ENCODE measurements around the gene TMEM88. TPM values are rescaled to one million over a fixed set of nuclear protein-coding genes. Genes with fewer than 3 reads are reported as not detected.

Gene TMEM88
- total and polyA plus RNA-seq, 2 of the 8 experiments (the other 6 are each of a cell fraction or from before 2014, with no cell fraction given), result 0.69 to 8.8 TPM

DNA sequence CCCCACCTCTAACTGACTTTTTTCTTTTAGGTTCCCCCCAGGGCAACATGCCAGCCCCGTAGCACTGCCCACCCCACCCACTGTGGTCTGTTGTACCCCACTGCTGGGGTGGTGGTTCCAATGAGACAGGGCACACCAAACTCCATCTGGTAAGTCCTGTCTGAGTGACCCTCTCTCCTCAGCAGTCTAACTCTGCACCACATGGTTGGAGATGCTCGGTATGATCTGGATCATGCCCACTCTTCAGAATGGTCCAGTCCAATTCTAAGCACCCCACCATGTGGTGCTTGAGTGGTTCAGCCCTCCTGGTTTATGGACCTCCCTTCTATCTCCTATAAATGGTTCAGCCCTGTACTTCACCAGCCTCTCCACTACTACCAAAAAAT lies 15.0 kb upstream of the TMEM88 start:
- TF ChIP-seq JUND (IDR thresholded peaks at IDR 0.05; ENCODE audit: low read length) (peak; percentile 37; the same call in 1 of the 2 replicates), EP300 (IDR thresholded peaks at IDR 0.05; ENCODE audit: borderline replicate concordance in 1 of 2, low read depth in 2 of 2, low read length in 2 of 2) (0 out of 3 replicates have a peak, but pooled peaks of 1 of the 2 experiments have one; percentile 46), RBBP5 (IDR thresholded peaks at IDR 0.05; ENCODE audit: borderline replicate concordance, low read depth, low read length) (no peak), ASH2L (IDR thresholded peaks at IDR 0.05; ENCODE audit: low read length) (no peak)
- Histone ChIP-seq H3K18ac (ENCODE audit: extremely low read depth, low read length) (no peak overlapping the region), H3K27ac (ENCODE audit: low read depth, low read length) (no peak overlapping the region), H3K36me3 (ENCODE audit: control insufficient read depth in 2 of 4, insufficient read depth in 4 of 4, low read length in 3 of 4) (no peaks in the 10 kb centered on the region), H3K9me3 (ENCODE audit: insufficient read depth in 2 of 2, low read depth in 1 of 2, low read length in 1 of 2) (no peaks in the 10 kb centered on the region), H3K4me2 (ENCODE audit: insufficient read depth in 1 of 2, low read depth in 2 of 2, low read length in 2 of 2) (no peak overlapping the region; a peak in 1 of 4 replicates), H2AK5ac (ENCODE audit: low read depth, low read length) (no peak overlapping the region), H3K23me2 (ENCODE audit: low read depth, low read length) (peaks cover 48% of the 10 kb centered on the region), H3K23ac (ENCODE audit: insufficient read length) (no peak overlapping the region), H3K4ac (replicated peaks; ENCODE audit: insufficient read length, low read depth, low read length) (no peak overlapping the region), H3K14ac (ENCODE audit: insufficient read length) (no peak overlapping the region), H3K79me2 (ENCODE audit: control insufficient read depth in 1 of 2, insufficient read depth in 2 of 2, low read length in 2 of 2) (no peaks in the 10 kb centered on the region), H2BK15ac (ENCODE audit: low read length) (no peak overlapping the region), H3K56ac (replicated peaks; ENCODE audit: insufficient read length, low read depth, low read length) (no peak overlapping the region), H4K5ac (ENCODE audit: insufficient read length, low read depth, low read length) (no peak overlapping the region), H2BK5ac (ENCODE audit: low read depth, low read length) (no peak overlapping the region), H2BK20ac (ENCODE audit: low read length) (no peak overlapping the region), H2BK120ac (replicated peaks; ENCODE audit: low read depth, low read length) (no peak overlapping the region), H4K20me1 (replicated peaks in 1 of 2; ENCODE audit: control insufficient read depth in 1 of 2, insufficient read depth in 2 of 2, low read length in 2 of 2) (peaks cover 4 to 34% of the 10 kb centered on the region in 2 experiments), H3K9ac (replicated peaks in 1 of 4; ENCODE audit: extremely low read depth in 1 of 4, low read depth in 3 of 4, low read length in 3 of 4) (no peak overlapping the region), H2AFZ (ENCODE audit: low read length) (no peak overlapping the region), H3K27me3 (replicated peaks in 1 of 4; ENCODE audit: control insufficient read depth in 3 of 4, extremely low read depth in 1 of 4, insufficient read depth in 3 of 4, low read length in 3 of 4) (peaks cover 18 to 48% (median 41%) of the 10 kb centered on the region in 4 experiments), H3K4me1 (replicated peaks in 1 of 4; ENCODE audit: control insufficient read depth in 3 of 4, insufficient read depth in 4 of 4, low read length in 3 of 4) (peaks cover 10 to 32% (median 20%) of the 10 kb centered on the region in 4 experiments), H2BK12ac (ENCODE audit: low read depth, low read length) (no peak overlapping the region; the same call in 1 of the 2 replicates), H4K8ac (ENCODE audit: extremely low read depth, insufficient read depth, low read length) (no peak overlapping the region), H3K4me3 (ENCODE audit: extremely low read depth in 1 of 4, insufficient read depth in 2 of 4, low read depth in 3 of 4, low read length in 4 of 4) (no peak overlapping the region), H3K79me1 (ENCODE audit: low read depth, low read length) (no peaks in the 10 kb centered on the region), H4K91ac (replicated peaks; ENCODE audit: insufficient read length, low read length) (no peak overlapping the region)
- ChIA-PET POLR2A (ENCODE audit: partially characterized antibody) (interaction anchor here (0.8 to 5.2 kb wide), 2 partner anchors 10 to 16 kb away, joined by 3 to 34 read pairs; partner anchors contain the start of genes NAA38 and TMEM88), CTCF (ENCODE audit: partially characterized antibody) (interaction anchor here (0.6 to 5.0 kb wide), 4 partner anchors 11 to 139 kb away, joined by 3 to 25 read pairs (median 8); no protein-coding TSS in a partner anchor)
- DNase-seq (ENCODE audit: low read depth in 1 of 2, low spot score in 2 of 2) (no peak), FAIRE-seq (no peak)
- WGBS, 2 experiments (ENCODE audit: extremely low coverage in 1 of 2, insufficient coverage in 1 of 2, insufficient read length in 1 of 2, insufficient replicate concordance in 2 of 2, low coverage in 1 of 2, low lambda C conversion rate in 2 of 2, missing lambda C conversion rate in 1 of 2), result 91% methylated on average over 2 of the region's 2 CpGs; no CpG with 5 or more reads in 1 of the 2 experiments
